ENCODE results near the gene LRP3.

GRCh38 chr19:33238481-33239149, 44.5 kb downstream of the LRP3 start:
- TF ChIP-seq CTCF (IDR thresholded peaks at IDR 0.05; ENCODE audit: low read depth, low read length) = no peak
- TF ChIP-seq POLR2A (IDR thresholded peaks at IDR 0.05; ENCODE audit: extremely low read depth, insufficient read length) = no peak
- TF ChIP-seq MYC (IDR thresholded peaks at IDR 0.05; ENCODE audit: low read depth, low read length) = no peak
